Stimulated activated naive CD8-positive, alpha-beta T cell treated with anti-CD3 and anti-CD28 coated beads, Interleukin-15, Interleukin-2, amounts not matched to agents 100 U/mL and 50 U/mL, for 24 hours (primary cell): ENCODE results near the gene GALNT16.

Experiments used
- ATAC-seq: fragments of 150-1000 bp; cut with Tn5 transposase; one replicate; pipeline ENCODE4 v1.10.0; 2021
- DNase-seq: peaks from one replicate; pipeline ENCODE4 v3.0.0; 2021

Gene GALNT16

GRCh38 chr14:69337984-69338383 lies 78.0 kb downstream of the GALNT16 start:
- ATAC-seq (no peak), DNase-seq (no peak)

GRCh38 chr14:69339426-69339825 lies 79.5 kb downstream of the GALNT16 start:
- DNase-seq (no peak), ATAC-seq (no peak)

- no peak for ATAC-seq
- DNase-seq, result no peak
Measured at GRCh38 chr14:69342928-69343525, 83.1 kb downstream of the GALNT16 start.

GRCh38 chr14:69344171-69344570 lies 84.2 kb downstream of the GALNT16 start:
- DNase-seq, result no peak
- ATAC-seq, result no peak

- ATAC-seq (no peak), DNase-seq (no peak)
Measured at GRCh38 chr14:69345402-69345801, 85.4 kb downstream of the GALNT16 start.

GRCh38 chr14:69346710-69347109 lies 86.8 kb downstream of the GALNT16 start:
- DNase-seq (peak; percentile 27), ATAC-seq (no peak)

- DNase-seq, result no peak
- ATAC-seq, result no peak
Measured at GRCh38 chr14:69349091-69349777, 89.3 kb downstream of the GALNT16 start.

GRCh38 chr14:69350892-69351291 lies 90.9 kb downstream of the GALNT16 start:
- ATAC-seq (no peak), DNase-seq (no peak)

GRCh38 chr14:69351385-69351784 lies 91.4 kb downstream of the GALNT16 start:
- no peak for ATAC-seq
- no peak for DNase-seq

GRCh38 chr14:69351911-69352310 lies 92.0 kb downstream of the GALNT16 start:
- DNase-seq (no peak), ATAC-seq (no peak)

- ATAC-seq, result no peak
Measured at GRCh38 chr14:69353168-69353567, 93.2 kb downstream of the GALNT16 start.

GRCh38 chr14:69354383-69355153 lies 94.6 kb downstream of the GALNT16 start:
- peak; percentile 62 for ATAC-seq
- DNase-seq, result peak; percentile 75

More at GRCh38 chr14:69353168-69353567, 93.2 kb downstream of the GALNT16 start:
- DNase-seq, result no peak

GRCh38 chr14:69355154-69355597 lies 95.2 kb downstream of the GALNT16 start:
- ATAC-seq, result no peak
- DNase-seq, result no peak

- DNase-seq (no peak), ATAC-seq (no peak)
Measured at GRCh38 chr14:69355607-69356281, 95.8 kb downstream of the GALNT16 start.

GRCh38 chr14:69356903-69357543 lies 97.1 kb downstream of the GALNT16 start:
- ATAC-seq, result no peak
- DNase-seq, result no peak

GRCh38 chr14:69357544-69358200 lies 97.7 kb downstream of the GALNT16 start:
- ATAC-seq (no peak), DNase-seq (no peak)

- ATAC-seq (peak; percentile 90), DNase-seq (peak; percentile 67)
Measured at GRCh38 chr14:69358233-69358963, 98.4 kb downstream of the GALNT16 start.

GRCh38 chr14:69358966-69359365 lies 99.0 kb downstream of the GALNT16 start:
- ATAC-seq (no peak), DNase-seq (no peak)

GRCh38 chr14:69360438-69361108 lies 100.6 kb downstream of the GALNT16 start:
- DNase-seq (no peak), ATAC-seq (no peak)

- DNase-seq (no peak), ATAC-seq (no peak)
Measured at GRCh38 chr14:69363055-69363454, 103.1 kb downstream of the GALNT16 start.
